T47D (cell line): ENCODE results near the gene GDPD3.

ENCODE experiments used
- DNase-seq, 2 experiments: peaks; one replicate each; pipeline versions ENCODE4 v3.0.0 to v3.0.0-alpha.2; 2011 to 2012; ENCODE audit warnings: low read depth in 1 of 2, low spot score in 1 of 2
- JUND ChIP-seq: IDR thresholded peaks from 2 replicates; pipeline ENCODE4 v1.6.1; 2012; ENCODE audit warnings: low read depth
- in situ Hi-C: cut with HindIII; loops from 2 replicates; pipeline ENCODE4 v1.10.0; 2016; ENCODE audit warnings: low sequenced_read_pairs, low pct_unique_long_range_greater_than_20kb

GDPD3 gene

DNA sequence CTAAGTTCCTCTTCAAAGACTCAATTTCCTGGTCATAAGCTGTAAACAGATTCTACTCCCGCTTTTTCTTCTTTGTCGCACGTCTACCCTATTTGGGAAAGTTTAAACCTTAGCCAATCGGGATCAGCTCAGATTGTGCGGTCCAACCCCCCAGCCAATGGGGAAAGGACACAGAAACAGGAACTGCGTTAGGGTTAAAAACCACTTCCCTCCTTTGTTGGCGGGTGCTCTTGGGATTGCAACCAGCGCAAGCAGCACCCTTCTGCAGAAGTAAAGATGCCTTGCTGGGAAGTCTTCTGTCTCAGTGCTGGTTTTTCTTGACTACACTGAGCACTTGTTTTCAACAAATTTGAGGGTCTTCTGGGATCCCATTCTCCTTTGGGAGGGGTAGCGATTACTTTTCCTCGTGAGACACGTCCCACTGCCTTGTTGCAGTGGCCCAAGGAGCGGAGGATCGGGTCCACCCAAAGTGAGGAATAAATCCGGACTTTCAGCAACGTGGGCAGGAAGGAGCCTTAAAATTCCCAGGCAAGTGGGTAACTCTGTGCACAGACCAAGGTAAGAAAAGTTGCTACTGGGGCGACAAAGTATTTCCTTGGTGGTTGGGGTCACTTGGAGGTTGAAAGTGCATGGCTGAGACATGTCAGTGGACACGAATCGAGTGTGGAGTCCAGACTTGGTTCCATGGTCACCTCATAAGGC lies 16.3 kb downstream of the GDPD3 start:
- in situ Hi-C loops = no loop called here
- TF ChIP-seq JUND = no peak
- DNase-seq = no peak

- no peak for TF ChIP-seq JUND
- peak; percentile 92 to 99 for DNase-seq
- in situ Hi-C loops = no loop called here
These were observed 17.1 kb downstream of the GDPD3 start, which contains the start of gene YPEL3 for GRCh38 chr16:30096105-30096861. TSS of gene YPEL3 (minus strand) at chr16:30096213. CDS start at chr16:30095482, 731 bp downstream.

DNA sequence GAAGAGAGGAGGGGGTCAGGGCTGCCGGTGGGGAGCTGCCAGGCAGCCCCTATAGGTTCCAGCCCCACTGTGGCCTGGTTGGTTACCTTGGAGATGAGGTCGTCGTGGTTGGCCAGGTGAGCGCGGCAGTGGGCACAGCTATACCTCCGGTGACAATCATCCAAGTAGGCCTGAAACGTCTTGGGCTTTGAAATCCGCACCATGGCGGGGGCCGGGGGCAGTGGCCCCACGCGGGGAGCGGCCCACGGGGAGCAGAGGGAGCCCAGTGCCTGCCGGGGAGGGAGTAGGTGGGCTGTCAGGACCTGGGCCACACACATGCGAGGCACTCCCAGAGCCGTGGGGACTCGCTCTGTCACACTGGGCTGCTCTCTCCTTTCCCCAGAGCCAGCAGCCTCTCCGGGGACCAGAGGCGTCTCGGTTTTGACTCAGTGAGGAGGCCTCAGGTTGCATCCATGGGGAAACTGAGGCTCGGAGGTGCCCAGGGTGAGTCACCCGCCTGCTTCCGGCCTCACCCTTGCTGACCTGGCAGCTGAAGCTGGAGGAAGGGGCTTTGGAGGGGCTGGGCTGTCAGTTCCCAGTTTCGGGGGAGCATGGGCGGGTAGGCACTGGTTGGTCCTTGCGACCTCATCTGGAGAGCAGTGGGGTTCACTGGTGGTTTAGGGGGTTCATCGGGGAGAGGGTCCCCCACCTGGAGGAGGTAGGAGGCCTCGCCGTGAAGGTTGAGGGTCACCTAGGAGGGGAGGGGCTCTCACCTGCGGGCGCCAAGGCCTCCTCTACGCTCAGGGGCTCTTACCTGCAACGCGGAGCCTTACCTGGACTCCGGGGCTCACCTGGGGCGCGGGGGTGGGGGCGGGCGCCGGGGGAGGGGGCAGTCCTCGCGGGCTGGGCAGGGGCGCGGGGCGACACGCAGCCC lies 17.9 kb downstream of the GDPD3 start:
- DNase-seq = peak in 1 of 2 experiments; percentile 37
- TF ChIP-seq JUND = no peak
- in situ Hi-C loops = no loop called here

DNA sequence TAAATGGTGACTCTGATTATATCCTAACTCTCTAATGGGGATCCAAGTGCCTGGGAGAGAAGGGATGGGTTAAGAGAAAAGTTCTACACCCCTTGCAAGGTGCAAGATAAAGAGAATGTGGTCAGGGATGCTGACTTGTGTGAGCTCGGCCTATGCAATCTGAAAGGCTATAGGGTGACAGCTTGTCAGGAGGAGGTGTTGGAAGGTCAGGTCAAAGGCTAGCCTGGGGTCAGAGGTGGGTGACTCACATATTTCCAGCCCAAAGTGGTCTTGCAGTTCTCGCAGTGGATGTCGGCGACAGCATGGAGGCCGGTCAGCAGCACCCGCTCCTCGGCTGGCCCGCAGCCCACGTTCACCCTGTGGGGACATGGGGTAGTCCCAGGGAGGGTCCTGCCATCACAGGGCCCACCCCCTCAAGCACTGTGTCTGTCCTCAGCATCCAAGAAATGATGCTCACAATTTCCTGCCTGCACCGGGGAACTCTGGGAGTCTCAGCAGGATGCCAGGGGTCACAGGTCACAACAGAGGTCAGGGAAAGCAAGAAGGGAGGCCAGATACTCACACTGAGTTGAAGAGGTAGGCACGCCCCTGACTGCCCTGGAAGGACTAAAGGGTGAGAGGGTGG lies 18.7 kb downstream of the GDPD3 start:
- TF ChIP-seq JUND = no peak
- DNase-seq = no peak
- in situ Hi-C loops = no loop called here

GRCh38 chr16:30092373-30093010 lies 20.8 kb downstream of the GDPD3 start:
- no peak for TF ChIP-seq JUND
- peak; percentile 44 to 46 for DNase-seq
- in situ Hi-C loops = no loop called here

DNA sequence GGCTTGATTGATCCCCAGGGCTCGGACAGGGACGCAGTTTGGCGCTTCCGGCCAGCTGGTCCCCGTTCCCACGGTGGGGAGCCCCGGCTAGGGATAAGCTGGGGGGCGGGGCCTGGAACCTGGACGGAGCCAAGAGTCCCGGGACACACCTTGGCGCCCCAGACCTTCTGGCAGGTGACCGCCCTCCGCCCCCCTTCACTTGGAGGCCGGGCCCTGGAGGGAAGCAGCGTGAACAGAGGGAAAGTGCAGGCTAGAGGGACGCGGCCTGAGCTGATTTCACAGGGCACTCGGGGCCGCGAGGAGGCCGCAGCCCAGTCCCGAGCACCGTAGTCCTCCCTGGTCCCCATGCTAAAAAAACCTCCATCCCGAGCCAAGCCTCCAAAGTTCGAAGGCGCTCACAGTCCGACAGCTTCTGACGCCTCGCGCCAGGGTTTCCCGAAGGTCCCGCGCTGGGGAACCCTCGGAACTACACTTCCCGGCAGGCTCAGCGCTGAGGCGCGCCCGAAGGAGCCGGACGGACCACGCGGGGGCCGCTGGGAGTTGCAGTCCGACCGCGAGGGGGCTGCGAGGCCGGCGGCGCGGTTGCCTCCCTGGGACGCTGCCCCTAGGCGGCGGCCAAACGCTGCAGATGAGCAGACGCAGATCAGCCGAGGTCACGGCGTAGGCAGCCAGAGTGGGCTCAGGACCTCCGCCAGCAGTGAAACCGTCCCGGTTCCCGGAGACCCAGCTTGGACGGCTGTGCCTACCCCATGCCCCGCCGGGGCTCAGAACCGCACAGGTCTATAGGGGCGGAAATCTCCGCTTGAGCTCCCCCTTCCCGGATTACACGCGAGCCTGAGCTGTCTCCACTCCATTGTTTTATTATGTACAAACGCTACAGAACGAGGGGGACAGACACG lies 21.6 kb downstream of the GDPD3 start, which contains the start of gene TBX6:
Gene TBX6 (minus strand): TSS at position 451 of the 899 bp plus-strand sequence. CDS start 731 bp downstream, outside the sequence.
- in situ Hi-C loops = no loop called here
- DNase-seq = peak; percentile 91 to 93
- TF ChIP-seq JUND = no peak

DNA sequence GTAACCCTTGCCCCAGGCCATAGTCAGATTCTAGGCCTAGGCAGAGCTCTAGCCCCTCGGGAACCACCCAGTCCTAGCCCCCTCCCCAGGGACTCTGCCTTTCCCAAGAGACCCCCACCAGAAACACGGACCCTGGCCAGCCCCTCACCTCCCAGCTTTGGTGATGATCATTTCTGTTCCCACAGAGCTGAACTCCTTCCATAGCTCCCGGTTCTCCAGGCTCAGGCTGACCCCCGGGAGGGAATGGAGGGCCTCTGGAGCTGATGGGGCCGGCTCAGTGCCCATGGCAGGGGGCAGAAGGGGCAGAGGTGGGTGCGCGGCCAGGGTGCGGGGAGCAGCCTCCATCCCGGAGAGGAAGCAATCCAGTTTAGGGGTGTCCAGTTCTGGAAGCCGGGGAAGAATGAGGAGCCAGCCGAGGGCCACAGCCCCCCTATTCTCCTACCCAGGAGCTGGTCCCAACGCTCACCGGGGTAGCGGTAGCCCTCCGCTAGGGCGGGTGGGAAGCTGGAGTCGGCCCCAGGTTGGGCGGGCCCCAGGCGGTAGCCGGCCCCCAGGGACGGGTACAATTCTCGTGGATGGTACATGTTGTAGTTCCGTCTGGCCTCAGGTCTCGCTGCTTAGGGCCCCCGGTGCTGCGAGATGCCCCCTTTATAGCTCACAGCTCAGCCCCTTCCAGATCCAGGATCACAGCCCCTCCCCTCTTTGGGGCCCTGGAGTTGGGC lies 22.6 kb downstream of the GDPD3 start:
- no peak for DNase-seq
- in situ Hi-C loops = no loop called here
- no peak for TF ChIP-seq JUND

DNA sequence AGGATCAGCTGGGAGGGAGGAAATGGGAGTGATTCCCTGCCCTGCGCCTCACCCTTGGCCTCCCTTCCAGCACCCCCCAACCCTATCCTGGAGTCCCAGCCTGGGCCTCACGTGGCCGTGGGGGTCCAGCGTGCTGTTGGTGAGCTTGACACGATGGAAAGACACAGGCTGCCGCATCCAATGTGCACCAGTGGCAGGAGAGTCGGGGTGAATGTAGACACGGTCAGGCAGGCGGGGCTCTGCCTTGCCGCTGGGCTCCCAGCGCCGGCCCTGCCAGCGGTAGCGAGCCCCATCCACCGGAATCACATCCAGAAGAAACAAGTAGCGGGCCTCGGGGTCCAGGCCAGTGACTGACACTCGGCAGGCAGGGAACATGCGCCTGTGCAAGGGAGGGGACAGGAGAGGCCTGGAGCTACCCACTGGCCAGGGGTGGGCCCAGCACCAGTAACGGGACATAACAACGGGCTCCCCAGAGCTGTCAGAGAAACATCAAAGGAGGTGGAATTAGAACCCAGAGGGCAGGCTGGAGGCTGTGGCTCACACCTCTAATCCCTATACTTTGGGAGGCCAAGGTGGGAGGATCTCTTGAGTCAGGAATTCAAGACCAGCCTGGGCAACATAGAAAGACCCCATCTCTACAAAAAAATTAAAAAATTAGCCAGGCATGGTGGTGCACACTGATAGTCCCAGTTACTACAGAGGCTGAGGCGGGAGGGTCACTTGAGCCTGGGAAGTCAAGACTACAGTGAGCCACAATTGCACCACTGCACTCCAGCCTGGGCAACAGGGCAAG lies 24.3 kb downstream of the GDPD3 start:
- in situ Hi-C loops = no loop called here
- no peak for DNase-seq
- TF ChIP-seq JUND = no peak

DNA sequence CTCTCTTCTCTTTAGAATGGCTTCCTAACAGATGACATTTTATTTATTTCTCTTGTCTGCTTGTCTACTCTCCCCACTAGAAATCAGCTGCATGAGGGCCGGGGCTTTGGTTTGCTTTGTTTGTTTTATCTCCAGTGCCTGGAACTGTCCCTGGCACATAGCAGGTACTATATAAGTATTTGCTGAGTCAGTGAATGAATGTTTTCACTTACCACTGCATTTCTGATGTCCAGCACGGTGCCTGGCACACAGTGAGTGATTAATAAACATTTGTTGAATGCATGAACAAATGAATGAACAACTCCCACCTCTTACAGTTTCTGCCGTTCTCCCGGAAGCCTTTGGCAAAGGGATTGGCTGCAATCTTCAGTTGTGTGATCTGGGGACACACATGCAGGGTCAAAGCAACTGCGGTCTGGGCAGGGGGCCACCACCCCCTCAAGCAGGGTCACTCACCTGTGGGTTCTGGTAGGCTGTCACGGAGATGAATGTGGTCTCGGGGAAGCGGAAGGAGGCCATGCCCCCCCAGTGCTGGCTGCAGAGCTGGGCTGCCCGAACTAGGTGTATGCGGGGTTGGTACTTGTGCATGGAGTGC lies 25.0 kb downstream of the GDPD3 start:
- TF ChIP-seq JUND = no peak
- in situ Hi-C loops = no loop called here
- DNase-seq = no peak
